GM20000 (cell line): ENCODE results near the gene POFUT2.

Experiments
- DNase-seq: peaks from one replicate; pipeline ENCODE4 v3.0.0; 2012; ENCODE audit warnings: low spot score
- CTCF ChIP-seq: IDR thresholded peaks from 2 replicates; pipeline ENCODE4 v1.5.1; 2012; ENCODE audit warnings: mild to moderate bottlenecking, control low read depth; ENCODE audit errors: extremely low read depth, missing control alignments

POFUT2 gene

DNA sequence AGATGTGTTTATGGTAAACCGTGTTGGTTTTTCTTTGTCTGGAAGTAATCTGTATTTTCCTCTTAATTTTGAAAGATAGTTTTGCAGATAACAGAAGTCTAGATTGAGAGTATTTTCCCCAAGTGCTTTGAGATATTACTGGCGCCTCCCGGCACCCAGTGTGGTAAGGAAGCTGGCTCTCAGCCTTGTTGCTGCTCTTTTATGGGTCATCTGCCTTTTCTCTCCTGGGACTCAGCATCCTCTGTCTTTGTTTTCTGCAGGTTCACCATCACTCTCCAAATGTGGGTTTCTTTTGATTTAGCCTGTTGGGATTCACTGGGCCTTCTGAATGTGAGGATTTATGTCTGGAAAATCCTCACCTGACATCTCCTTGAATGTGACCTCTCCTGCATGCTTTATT lies 37.4 kb downstream of the POFUT2 start:
- DNase-seq = no peak
- no peak for TF ChIP-seq CTCF

GRCh38 chr21:45249626-45250025 lies 38.1 kb downstream of the POFUT2 start:
- TF ChIP-seq CTCF = no peak
- DNase-seq = no peak

DNA sequence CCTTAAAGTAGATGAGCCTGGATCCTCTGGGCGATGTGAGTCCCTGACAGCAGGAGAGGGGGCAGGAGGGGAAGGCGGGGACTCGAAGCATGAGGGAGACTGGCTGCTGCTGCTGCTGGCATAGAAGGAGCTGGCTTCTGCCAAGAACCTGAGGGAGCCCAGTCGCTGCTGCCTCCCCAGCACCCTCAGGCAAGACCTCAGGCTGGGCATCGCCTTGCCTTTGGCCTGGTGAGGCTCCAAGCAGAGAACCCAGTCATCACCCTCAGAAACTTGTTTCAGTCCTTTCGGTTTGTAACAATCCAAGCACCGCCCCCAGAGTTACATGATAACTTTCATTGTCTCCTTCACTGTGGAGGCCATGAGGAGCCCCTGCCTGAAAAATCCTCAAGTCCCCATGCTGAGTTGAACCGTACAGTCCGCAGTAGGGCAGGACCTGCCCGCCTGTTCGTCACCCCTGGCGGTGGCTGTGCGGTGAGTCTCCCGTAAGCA lies 38.8 kb downstream of the POFUT2 start:
- DNase-seq = no peak
- TF ChIP-seq CTCF = no peak

GRCh38 chr21:45248301-45248892 lies 39.3 kb downstream of the POFUT2 start:
- TF ChIP-seq CTCF = no peak
- DNase-seq = no peak

- no peak for TF ChIP-seq CTCF
- DNase-seq = no peak
These were observed 41.0 kb downstream of the POFUT2 start for GRCh38 chr21:45246386-45247320.

GRCh38 chr21:45244799-45245340 lies 42.8 kb downstream of the POFUT2 start:
- no peak for TF ChIP-seq CTCF
- DNase-seq = no peak

GRCh38 chr21:45243603-45244002 lies 44.1 kb downstream of the POFUT2 start:
- no peak for TF ChIP-seq CTCF
- DNase-seq = no peak
